HepG2 (cell line): ENCODE measurements around the gene TWNK. TPM values are rescaled to one million over a fixed set of nuclear protein-coding genes. Genes with fewer than 3 reads are reported as not detected.

ENCODE experiments used
- ATAC-seq: fragments of 200-7000 bp; cut with Tn5 transposase; 3 replicates; pipeline ENCODE4 v1.9.1; 2020; ENCODE audit warnings: mild to moderate bottlenecking, moderate library complexity
- BruUV-seq: library from RNA; stranded (reverse); fragments of 400-500 nt; replicated peaks from 2 replicates; lab custom pipeline; 2021; lab: Mats Ljungman, UMichigan
- CTCF ChIA-PET: fragments of 300-600 bp; formaldehyde crosslinking; extraction: SDS; loops from one replicate; lab custom pipeline; 2021; ENCODE audit warnings: low total read pairs, inconsistent platforms, low intra/inter-chr PET ratio; lab: Yijun Ruan, JAX
- POLR2A ChIA-PET: fragments of 350-600 bp; sonication (Branson Sonifier 250); formaldehyde crosslinking; loops from one replicate; lab custom pipeline; 2020; ENCODE audit warnings: antibody characterized with exemption, inconsistent platforms; lab: Yijun Ruan, JAX
- DNase-seq: peaks from one replicate; pipeline ENCODE4 v3.0.0-alpha.2; 2015; ENCODE audit warnings: low spot score
- FAIRE-seq: peaks from 3 replicates; lab custom pipeline; 2011; peaks lifted over from hg19 to GRCh38; lab: Jason Lieb, UNC
- H2AFZ ChIP-seq: one replicate; pipeline ENCODE4 v1.6.1; 2011; ENCODE audit warnings: low read length, inconsistent platforms
- H3K27ac ChIP-seq: fragments of 300-600 bp; 3 replicates; pipeline ENCODE4 v1.8.0; 2011; ENCODE audit warnings: mixed run types, mild to moderate bottlenecking, mixed read lengths, low read length, inconsistent platforms; ENCODE audit not compliant: insufficient read depth; ENCODE audit errors: extremely low read length
- H3K27me3 ChIP-seq, 2 experiments: fragments of 200-600 bp in 1 of 2; 2 replicates in 1 of 2; 3 replicates in 1 of 2; pipeline versions ENCODE4 v1.6.0 to v1.8.0; 2011; ENCODE audit warnings: low read length in 2 of 2, mild to moderate bottlenecking in 2 of 2, moderate library complexity in 2 of 2, inconsistent platforms in 1 of 2; ENCODE audit not compliant: insufficient read depth in 2 of 2, control insufficient read depth in 1 of 2
- H3K36me3 ChIP-seq, 2 experiments: fragments of 200-600 bp in 1 of 2; replicated peaks in 1 of 2; 2 replicates in 1 of 2; 3 replicates in 1 of 2; pipeline versions ENCODE4 v1.5.1 to v1.8.0; 2011; ENCODE audit warnings: low read length in 2 of 2, inconsistent platforms in 1 of 2; ENCODE audit not compliant: insufficient read depth in 2 of 2, control insufficient read depth in 1 of 2
- H3K4me1 ChIP-seq: 2 replicates; pipeline ENCODE4 v1.5.1; 2012; ENCODE audit warnings: low read length, inconsistent platforms; ENCODE audit not compliant: insufficient read depth
- H3K4me2 ChIP-seq: 2 replicates; pipeline ENCODE4 v1.6.0; 2011; ENCODE audit warnings: low read depth, low read length, inconsistent platforms
- H3K4me3 ChIP-seq, 3 experiments: fragments of 200-600 bp in 1 of 3; sonication (generic), shearing (Covaris generic) in 1 of 3; replicated peaks in 1 of 3; 2 replicates each; pipeline ENCODE4 v1.5.1; 2011 to 2016; ENCODE audit warnings: low read length in 3 of 3, inconsistent platforms in 2 of 3, low read depth in 2 of 3, mild to moderate bottlenecking in 2 of 3, control low read depth in 1 of 3, mixed read lengths in 1 of 3; ENCODE audit not compliant: insufficient read depth in 1 of 3
- H3K79me2 ChIP-seq: one replicate; pipeline ENCODE4 v1.6.1; 2011; ENCODE audit warnings: low read length, inconsistent platforms; ENCODE audit not compliant: insufficient read depth
- H3K9ac ChIP-seq: 2 replicates; pipeline ENCODE4 v1.6.0; 2011; ENCODE audit warnings: mild to moderate bottlenecking, low read depth, low read length, inconsistent platforms; ENCODE audit not compliant: insufficient read depth
- H3K9me3 ChIP-seq: 2 replicates; pipeline ENCODE4 v1.5.1; 2012; ENCODE audit warnings: mild to moderate bottlenecking, low read length
- H4K20me1 ChIP-seq: 2 replicates; pipeline ENCODE4 v1.6.0; 2011; ENCODE audit warnings: inconsistent platforms, mild to moderate bottlenecking, low read length, moderate library complexity; ENCODE audit not compliant: insufficient read depth
- GATA4 ChIP-seq: sonication (generic); IDR thresholded peaks from 2 replicates; pipeline ENCODE4 v1.6.1; 2016; ENCODE audit warnings: antibody characterized with exemption, low read depth, borderline replicate concordance
- GATAD2A ChIP-seq: IDR thresholded peaks from 2 replicates; pipeline ENCODE4 v1.6.1; 2016
- KDM1A ChIP-seq: IDR thresholded peaks from 2 replicates; pipeline ENCODE4 v1.6.1; 2016; ENCODE audit warnings: missing compliant biosample characterization
- NFE2L1 ChIP-seq: sonication (generic); formaldehyde crosslinking; IDR thresholded peaks from 2 replicates; pipeline ENCODE4 v1.4.0; 2020; ENCODE audit warnings: missing genetic modification reagents, mild to moderate bottlenecking, borderline replicate concordance
- NFE2L2 ChIP-seq: fragments of 150-350 bp; IDR thresholded peaks from 2 replicates; pipeline ENCODE4 v1.6.1; 2014; ENCODE audit warnings: low read length
- NR2F6 ChIP-seq, 2 experiments: IDR thresholded peaks; 2 replicates each; pipeline ENCODE4 v1.6.1; 2016; ENCODE audit warnings: antibody characterized with exemption in 1 of 2, mild to moderate bottlenecking in 1 of 2
- SP140L ChIP-seq: sonication (generic); formaldehyde crosslinking; IDR thresholded peaks from 2 replicates; pipeline ENCODE4 v1.4.0; 2020; ENCODE audit warnings: missing genetic modification reagents, borderline replicate concordance
- TCF7 ChIP-seq: sonication (generic); IDR thresholded peaks from 2 replicates; pipeline ENCODE4 v1.6.1; 2016; ENCODE audit warnings: antibody characterized with exemption, low read depth
- TOE1 ChIP-seq: sonication (generic); formaldehyde crosslinking; IDR thresholded peaks from 2 replicates; pipeline ENCODE4 v1.4.0; 2020; ENCODE audit warnings: mild to moderate bottlenecking, missing genetic modification reagents
- XBP1 ChIP-seq: sonication (generic); formaldehyde crosslinking; IDR thresholded peaks from 2 replicates; pipeline ENCODE4 v1.5.0; 2020; ENCODE audit warnings: missing genetic modification reagents
- ZNF33A ChIP-seq: sonication (generic); formaldehyde crosslinking; IDR thresholded peaks from 2 replicates; pipeline ENCODE4 v1.5.1; 2020; ENCODE audit warnings: missing genetic modification reagents, mild to moderate bottlenecking, moderate library complexity, borderline replicate concordance
- ZNF605 ChIP-seq: sonication (generic); formaldehyde crosslinking; IDR thresholded peaks from 2 replicates; pipeline ENCODE4 v1.8.0; 2022; ENCODE audit warnings: mild to moderate bottlenecking, missing genetic modification reagents
- WGBS: methylation state at CpG from one replicate; pipeline ENCODE4 v1.1.6; 2017; ENCODE audit warnings: low lambda C conversion rate; 5-methylcytosine and 5-hydroxymethylcytosine counted together
- in situ Hi-C: cut with HindIII; loops from 2 replicates; pipeline ENCODE4 v1.10.0; 2017; ENCODE audit warnings: low pct_unique_long_range_greater_than_20kb; ENCODE audit not compliant: extremely low pct_ligation_motif_present
- intact Hi-C: fragments of 100-400 bp; cut with micrococcal nuclease; formaldehyde crosslinking; loops from one replicate; pipeline ENCODE4 v1.10.0; 2022; ENCODE audit not compliant: unreplicated experiment
- polyA plus RNA-seq, 8 experiments: library from polyadenylated mRNA; depleted of rRNA in 3 of 8; stranded (reverse) in 7 of 8; unstranded in 1 of 8; fragments of >200 nt; fragmentation: Illumina TruSeq in 4 of 8; extraction: Trizol in 4 of 8; gene quantifications; 2 replicates each; pipeline versions ENCODE4 v1.2.1 to v1.2.3, GENCODE V29; 2011 to 2016; ENCODE audit warnings: low read depth in 4 of 8, missing spikeins in 1 of 8, mixed read lengths in 1 of 8; ENCODE audit not compliant: insufficient read depth in 1 of 8
- total RNA-seq, 5 experiments: library from RNA; depleted of rRNA; stranded (reverse); fragments of >200 nt; fragmentation: Illumina TruSeq; extraction: Trizol; gene quantifications; 2 replicates each; pipeline ENCODE4 v1.2.3, GENCODE V29; 2016; ENCODE audit warnings: low read depth in 1 of 5
- TF ChIP-seq, protein P1 (sequence below): sonication (generic); formaldehyde crosslinking; conservative IDR thresholded peaks from 2 replicates; pipeline ENCODE4 v1.5.0; 2020; ENCODE audit warnings: missing genetic modification reagents
- TF ChIP-seq, protein P2 (sequence below): sonication (generic); formaldehyde crosslinking; IDR thresholded peaks from 2 replicates; pipeline ENCODE4 v1.4.0; 2020; ENCODE audit warnings: missing genetic modification reagents, borderline replicate concordance

TWNK gene
- total and polyA plus RNA-seq, 2 of the 13 experiments (the other 11 are each of a cell fraction or from before 2014, with no cell fraction given) = 10.7 to 16.5 TPM

DNA sequence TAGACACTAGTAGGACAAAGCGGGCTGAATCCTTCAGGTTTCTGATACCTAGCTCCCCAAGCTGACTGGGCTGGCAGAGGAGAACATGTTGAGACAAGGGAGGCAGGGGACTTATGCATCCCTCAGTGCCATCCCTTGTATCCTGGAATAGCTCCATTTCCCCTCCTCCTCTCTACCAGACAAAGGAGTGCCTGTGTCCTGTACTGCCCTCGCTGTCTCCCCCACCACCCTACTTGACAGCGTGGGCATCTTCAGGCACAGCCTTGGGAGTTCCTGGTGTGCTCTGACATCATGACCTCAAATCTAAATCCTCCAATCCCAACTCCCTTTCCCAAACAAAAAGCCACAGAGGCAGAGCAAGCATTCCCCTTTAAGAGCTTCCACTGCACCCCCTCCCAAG lies 52.7 kb downstream of the TWNK start:
- ATAC-seq = no peak
- intact Hi-C loops (no loop called here), in situ Hi-C loops (no loop called here)
- H3K27ac ChIP-seq = no peak overlapping the region
- whole genome bisulfite sequencing = 93% methylated on average over 3 of the region's 3 CpGs
- no peak overlapping the region for H3K9ac ChIP-seq
- ChIA-PET CTCF (interaction anchor here (4.2 kb wide), 1 partner anchor 27 kb away, joined by 45 read pairs; no protein-coding TSS in a partner anchor), POLR2A (interaction anchor here (1.6 to 5.9 kb wide), 2 partner anchors 11 to 24 kb away, joined by 4 to 141 read pairs; partner anchors contain the start of gene KAZALD1)
- TF ChIP-seq, protein P1, sequence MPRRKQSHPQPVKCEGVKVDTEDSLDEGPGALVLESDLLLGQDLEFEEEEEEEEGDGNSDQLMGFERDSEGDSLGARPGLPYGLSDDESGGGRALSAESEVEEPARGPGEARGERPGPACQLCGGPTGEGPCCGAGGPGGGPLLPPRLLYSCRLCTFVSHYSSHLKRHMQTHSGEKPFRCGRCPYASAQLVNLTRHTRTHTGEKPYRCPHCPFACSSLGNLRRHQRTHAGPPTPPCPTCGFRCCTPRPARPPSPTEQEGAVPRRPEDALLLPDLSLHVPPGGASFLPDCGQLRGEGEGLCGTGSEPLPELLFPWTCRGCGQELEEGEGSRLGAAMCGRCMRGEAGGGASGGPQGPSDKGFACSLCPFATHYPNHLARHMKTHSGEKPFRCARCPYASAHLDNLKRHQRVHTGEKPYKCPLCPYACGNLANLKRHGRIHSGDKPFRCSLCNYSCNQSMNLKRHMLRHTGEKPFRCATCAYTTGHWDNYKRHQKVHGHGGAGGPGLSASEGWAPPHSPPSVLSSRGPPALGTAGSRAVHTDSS (CRISPR knock-in tag) = no peak
- no peaks in the 10 kb centered on the region for H3K27me3 ChIP-seq
- H2AFZ ChIP-seq = no peak overlapping the region
- no peak overlapping the region for H3K4me2 ChIP-seq
- FAIRE-seq = no peak
- no peak overlapping the region for H3K4me3 ChIP-seq
- no peak for DNase-seq
- no TSS peak for BruUV-seq
- no peaks in the 10 kb centered on the region for H3K79me2 ChIP-seq
- peaks cover 9 to 31% of the 10 kb centered on the region in 2 experiments; a peak in 3 of 5 replicates for H3K36me3 ChIP-seq
- H3K4me1 ChIP-seq = peaks cover 48% of the 10 kb centered on the region
- H3K9me3 ChIP-seq = no peaks in the 10 kb centered on the region
- H4K20me1 ChIP-seq = no peaks in the 10 kb centered on the region

DNA sequence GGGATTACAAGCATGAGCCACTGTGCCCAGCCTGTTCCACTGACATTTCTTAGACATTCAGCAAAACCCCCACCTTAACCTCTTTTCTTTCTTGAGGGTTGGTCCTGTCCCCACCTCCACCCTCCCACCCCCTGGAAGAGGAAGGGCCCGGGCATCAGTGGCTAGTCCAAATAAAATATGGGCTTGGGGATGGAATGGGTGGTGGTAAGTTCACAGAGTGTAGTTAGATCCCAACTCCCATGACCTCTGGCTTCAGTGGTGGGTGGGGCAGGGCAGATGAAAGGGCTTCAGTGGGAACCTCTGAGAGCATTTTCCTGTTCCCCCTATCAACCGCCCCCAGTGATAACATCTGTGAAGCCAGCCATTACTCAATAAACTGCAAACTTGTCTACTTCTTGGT lies 53.5 kb downstream of the TWNK start:
- H3K79me2 ChIP-seq = no peaks in the 10 kb centered on the region
- DNase-seq (no peak), ATAC-seq (peak; percentile 7), FAIRE-seq (no peak)
- peak overlapping the region; percentile 30 for H3K4me2 ChIP-seq
- no peak overlapping the region for H3K4me3 ChIP-seq
- peaks cover 9 to 24% of the 10 kb centered on the region in 2 experiments; a peak in 3 of 5 replicates for H3K36me3 ChIP-seq
- no peaks in the 10 kb centered on the region for H3K9me3 ChIP-seq
- H3K4me1 ChIP-seq = peaks cover 45% of the 10 kb centered on the region
- WGBS = 5% methylated on average over 2 of the region's 2 CpGs
- in situ Hi-C loops (no loop called here), intact Hi-C loops (loop anchor here (1.0 kb wide), 1 partner anchor 25 kb away; no protein-coding TSS in a partner anchor)
- no TSS peak for BruUV-seq
- CTCF ChIA-PET = interaction anchor here (0.7 to 4.2 kb wide), 6 partner anchors 19 to 101 kb away, joined by 3 to 45 read pairs (median 7); no protein-coding TSS in a partner anchor
- H3K27ac ChIP-seq = no peak overlapping the region
- H2AFZ ChIP-seq = no peak overlapping the region
- POLR2A ChIA-PET = interaction anchor here (0.9 to 5.9 kb wide), 4 partner anchors 9 to 23 kb away, joined by 3 to 141 read pairs (median 8); partner anchors contain the start of genes KAZALD1, PDZD7 and SFXN3
- no peak overlapping the region for H3K9ac ChIP-seq
- no peaks in the 10 kb centered on the region; a peak in 1 of 5 replicates for H3K27me3 ChIP-seq
- H4K20me1 ChIP-seq = no peaks in the 10 kb centered on the region
- TF ChIP-seq GATA4 (no peak), NR2F6 (IDR thresholded peaks at IDR 0.05) (no peak; the same call in 1 of the 2 replicates), NR2F6 (CRISPR knock-in tag; IDR thresholded peaks at IDR 0.05) (no peak), TCF7 (0 out of 2 replicates have a peak, but pooled peaks have one; percentile 6), GATAD2A (CRISPR knock-in tag) (no peak), NFE2L1 (CRISPR knock-in tag) (no peak), ZNF605 (CRISPR knock-in tag) (peak; percentile 48; the same call in 1 of the 2 replicates), XBP1 (CRISPR knock-in tag) (no peak), KDM1A (CRISPR knock-in tag) (no peak), SP140L (CRISPR knock-in tag) (no peak), ZNF33A (CRISPR knock-in tag) (no peak), NFE2L2 (no peak), TOE1 (no peak)
- TF ChIP-seq, protein P2, sequence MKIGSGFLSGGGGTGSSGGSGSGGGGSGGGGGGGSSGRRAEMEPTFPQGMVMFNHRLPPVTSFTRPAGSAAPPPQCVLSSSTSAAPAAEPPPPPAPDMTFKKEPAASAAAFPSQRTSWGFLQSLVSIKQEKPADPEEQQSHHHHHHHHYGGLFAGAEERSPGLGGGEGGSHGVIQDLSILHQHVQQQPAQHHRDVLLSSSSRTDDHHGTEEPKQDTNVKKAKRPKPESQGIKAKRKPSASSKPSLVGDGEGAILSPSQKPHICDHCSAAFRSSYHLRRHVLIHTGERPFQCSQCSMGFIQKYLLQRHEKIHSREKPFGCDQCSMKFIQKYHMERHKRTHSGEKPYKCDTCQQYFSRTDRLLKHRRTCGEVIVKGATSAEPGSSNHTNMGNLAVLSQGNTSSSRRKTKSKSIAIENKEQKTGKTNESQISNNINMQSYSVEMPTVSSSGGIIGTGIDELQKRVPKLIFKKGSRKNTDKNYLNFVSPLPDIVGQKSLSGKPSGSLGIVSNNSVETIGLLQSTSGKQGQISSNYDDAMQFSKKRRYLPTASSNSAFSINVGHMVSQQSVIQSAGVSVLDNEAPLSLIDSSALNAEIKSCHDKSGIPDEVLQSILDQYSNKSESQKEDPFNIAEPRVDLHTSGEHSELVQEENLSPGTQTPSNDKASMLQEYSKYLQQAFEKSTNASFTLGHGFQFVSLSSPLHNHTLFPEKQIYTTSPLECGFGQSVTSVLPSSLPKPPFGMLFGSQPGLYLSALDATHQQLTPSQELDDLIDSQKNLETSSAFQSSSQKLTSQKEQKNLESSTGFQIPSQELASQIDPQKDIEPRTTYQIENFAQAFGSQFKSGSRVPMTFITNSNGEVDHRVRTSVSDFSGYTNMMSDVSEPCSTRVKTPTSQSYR = no peak
